GM18517 (cell line): ENCODE measurements around the gene ATG101.

ENCODE experiments used
- ATAC-seq: cut with Tn5 transposase; IDR thresholded peaks from one replicate; pipeline ENCODE4 v1.9.1; 2021; ENCODE audit warnings: mild to moderate bottlenecking, moderate library complexity; ENCODE audit not compliant: unreplicated experiment

The ATG101 gene, protein sequence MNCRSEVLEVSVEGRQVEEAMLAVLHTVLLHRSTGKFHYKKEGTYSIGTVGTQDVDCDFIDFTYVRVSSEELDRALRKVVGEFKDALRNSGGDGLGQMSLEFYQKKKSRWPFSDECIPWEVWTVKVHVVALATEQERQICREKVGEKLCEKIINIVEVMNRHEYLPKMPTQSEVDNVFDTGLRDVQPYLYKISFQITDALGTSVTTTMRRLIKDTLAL

DNA sequence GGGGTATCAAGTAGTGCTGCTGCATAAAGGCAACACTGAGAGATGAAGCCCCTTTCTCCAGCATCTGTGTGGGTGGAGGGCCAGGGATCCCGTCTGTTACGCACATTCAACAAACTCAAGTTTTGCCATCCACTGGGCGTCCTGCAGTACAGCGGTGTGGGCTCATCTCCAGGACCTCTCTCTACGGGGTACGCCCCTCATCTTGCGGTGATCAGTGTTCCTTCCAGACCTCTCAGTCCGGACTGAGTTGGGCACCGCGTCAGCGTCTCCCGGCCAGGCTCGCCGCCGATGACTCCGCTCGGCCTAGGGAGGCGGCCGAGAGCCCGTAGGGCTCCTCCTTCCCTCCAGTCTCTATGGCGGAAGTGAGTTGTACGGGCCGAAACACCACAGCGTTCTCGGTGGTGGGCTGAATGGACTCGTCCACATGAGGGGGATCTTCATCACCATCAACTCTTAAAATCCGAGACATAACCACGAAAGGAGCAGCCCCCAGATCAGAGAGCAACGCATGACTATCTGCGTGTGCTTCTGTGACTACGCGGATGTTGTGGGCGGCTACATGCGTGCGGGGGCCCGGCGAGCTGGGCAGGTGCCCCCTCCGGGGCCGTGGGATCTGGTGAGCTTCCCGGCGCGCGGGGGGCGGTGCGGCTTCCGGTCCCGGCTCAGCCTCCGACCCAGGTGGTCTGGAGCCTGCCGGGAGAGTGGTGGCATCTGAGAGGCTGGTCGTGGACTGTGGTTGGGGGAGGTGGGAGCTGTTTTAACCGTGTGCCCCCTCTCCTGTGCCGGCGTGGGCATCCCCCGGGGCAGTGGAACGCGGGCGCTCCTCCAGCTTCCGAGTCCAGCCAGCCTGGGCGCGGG lies at the start of gene ATG101:
ATG101 (plus strand) TSS at position 652 of the 858 bp plus-strand sequence. CDS start 3,673 bp downstream, outside the sequence.
- ATAC-seq, result peak; percentile 78

DNA sequence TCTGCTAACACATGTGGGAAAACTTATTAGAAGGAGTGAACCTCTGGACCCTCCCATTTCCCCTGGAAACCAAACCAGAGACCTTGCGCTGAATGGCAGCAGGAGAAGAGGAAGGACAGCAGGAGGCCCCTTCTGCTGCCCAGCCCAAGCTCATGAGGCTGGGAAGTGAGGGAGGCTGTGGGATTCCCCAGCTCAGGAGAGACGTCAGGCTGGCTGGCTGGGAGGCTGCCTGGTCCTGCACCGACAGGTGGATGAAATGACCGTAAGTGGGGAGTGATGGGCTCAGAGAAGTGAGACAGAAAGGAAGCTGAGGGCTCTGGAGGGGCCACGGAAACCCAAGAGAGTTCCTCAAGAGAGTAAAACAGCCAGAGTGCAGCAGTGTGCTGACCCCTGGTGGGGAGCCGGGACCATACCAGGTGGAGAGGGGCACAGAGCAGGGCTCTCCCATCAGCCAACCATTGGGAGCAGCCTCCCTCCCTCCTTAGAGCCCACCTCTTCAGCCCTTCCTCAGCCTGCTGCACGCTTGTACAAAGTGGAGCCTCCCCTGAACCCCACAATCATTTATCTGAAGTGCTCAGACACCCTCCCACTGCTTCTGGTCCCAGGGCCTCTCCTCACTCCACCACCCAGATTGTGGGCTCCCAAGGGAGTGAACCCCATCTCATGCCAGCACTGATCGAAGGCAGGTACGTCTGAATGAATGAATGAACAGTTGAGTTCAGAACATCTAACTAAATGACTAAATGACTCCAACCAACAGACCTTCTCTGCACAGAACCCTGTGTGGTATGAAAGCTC lies 49.0 kb upstream of the ATG101 start:
- ATAC-seq, result no peak

DNA sequence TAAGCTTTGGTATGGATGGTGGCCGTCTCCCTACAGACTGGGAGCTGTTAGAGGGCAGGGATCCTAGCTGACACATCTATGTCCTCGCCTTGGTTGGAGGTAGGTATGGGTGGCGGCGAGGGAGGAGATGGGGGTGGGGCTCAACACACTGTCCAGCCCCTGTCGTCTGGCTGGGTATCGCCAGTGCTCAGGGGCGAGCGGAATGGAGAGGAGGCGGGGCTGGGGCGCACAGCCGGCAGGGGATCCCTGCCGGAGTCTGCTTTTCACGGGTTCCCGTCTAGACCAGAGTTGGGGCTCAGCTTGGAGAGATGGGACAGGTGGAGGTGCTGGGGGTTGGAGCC lies 47.0 kb upstream of the ATG101 start:
- ATAC-seq, result no peak

DNA sequence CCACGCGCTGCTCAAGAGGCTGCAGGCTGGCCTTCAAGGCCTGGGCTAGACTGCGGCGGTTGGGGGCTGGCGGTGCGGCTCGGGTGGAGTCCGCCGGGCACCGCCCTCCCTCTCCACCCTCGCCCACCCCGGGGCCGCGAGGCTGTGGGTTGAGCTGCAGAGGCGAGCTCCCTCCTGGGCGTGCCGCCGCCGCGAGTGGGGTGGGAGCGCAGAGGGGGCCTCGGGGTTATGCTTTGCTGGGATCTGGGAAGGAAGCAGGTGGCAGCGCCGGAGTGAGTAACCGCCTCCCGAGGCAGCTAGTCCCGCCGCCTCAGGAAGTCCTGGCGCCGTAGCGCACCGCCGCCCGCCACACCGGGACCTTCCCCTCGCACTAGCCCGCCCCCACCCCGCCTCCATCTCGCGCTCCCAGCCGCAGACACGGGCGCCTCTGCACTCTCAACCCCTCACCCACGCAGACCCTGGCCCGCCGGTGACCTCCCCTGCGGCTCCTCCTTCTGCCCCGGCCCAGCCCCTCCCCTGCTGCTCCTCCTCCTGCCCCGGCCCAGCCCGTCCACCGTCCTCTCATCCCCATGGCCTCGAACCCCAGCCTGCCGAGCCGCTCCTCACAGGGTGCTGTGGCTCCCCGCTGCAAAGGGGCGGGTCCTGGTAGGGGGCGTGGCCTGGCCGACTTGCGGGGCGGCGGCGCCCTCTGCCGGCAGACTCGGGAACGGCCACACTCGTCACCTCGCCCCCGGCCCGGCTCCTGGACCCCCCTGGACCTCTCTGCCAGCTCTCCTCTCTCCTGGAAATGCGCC lies 46.4 kb upstream of the ATG101 start:
- ATAC-seq, result no peak

DNA sequence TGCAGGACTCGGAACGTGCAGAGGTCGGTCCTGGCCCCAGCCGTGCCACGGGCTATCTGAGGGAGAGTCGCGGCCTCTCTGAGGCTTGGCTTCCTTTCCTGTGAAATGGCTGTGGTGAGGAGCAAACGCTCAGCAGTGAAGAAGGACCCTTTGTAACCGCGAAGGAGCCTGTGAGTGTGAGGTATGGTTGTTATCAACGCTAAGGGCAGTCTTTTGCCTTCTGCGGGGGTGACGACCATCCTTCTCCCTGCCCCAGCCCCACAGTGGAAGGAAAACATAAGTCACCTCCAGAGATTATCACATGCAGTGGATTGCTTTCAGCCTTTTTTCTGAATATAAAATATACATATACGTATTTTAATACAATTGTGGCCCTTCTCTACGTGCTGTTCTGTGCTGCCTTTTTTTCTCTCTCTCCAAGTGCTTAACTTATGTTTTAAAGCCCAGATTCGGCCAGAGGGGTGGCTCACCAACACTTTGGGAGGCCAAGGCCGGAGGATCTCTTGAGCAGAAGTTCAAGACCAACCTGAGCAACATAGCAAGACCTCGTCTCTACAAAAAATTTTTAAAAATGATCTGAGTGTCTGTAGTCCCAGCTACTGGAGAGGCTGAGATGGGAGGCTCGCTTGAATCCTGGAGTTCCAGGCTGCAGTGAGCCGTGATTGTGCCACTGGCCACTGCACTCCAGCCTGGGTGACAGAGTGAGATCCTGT lies 45.6 kb upstream of the ATG101 start:
- no peak for ATAC-seq

DNA sequence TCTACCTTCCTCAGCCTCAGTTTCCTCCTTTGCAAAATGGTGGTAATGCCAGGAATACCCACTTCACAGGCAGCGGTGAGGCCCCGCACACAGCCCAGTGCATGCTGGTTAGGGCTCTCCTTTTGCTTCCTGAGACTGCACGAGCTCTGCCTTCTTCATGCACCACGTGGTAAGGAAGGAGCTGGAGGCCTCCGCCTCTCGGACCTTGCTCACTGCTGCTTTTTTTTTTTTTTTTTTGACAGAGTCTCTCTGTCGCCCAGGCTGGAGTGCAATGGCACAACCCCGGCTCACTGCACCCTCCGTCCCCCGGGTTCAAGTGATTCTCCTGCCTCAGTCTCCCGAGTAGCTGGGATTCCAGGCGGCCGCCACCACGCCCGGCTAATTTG lies 44.9 kb upstream of the ATG101 start:
- no peak for ATAC-seq

DNA sequence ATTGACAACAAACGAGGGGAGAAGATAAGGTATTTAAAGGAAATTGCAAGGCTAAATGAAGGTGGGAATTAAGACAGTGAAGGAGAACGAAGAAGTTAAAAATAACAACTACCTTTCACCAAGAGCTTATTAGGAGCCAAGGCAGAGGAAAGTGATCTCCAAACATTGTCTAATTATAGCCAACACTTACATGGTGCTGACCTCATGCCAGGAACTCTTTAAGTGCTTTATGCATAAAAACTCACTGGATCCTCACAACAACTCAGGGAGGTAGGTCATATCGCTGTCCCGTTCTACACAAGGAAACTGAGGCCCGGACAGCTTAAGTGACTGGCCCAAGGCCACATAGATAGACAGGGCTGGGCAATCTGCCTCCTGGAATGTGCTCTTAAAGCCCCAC lies 43.5 kb upstream of the ATG101 start:
- no peak for ATAC-seq

DNA sequence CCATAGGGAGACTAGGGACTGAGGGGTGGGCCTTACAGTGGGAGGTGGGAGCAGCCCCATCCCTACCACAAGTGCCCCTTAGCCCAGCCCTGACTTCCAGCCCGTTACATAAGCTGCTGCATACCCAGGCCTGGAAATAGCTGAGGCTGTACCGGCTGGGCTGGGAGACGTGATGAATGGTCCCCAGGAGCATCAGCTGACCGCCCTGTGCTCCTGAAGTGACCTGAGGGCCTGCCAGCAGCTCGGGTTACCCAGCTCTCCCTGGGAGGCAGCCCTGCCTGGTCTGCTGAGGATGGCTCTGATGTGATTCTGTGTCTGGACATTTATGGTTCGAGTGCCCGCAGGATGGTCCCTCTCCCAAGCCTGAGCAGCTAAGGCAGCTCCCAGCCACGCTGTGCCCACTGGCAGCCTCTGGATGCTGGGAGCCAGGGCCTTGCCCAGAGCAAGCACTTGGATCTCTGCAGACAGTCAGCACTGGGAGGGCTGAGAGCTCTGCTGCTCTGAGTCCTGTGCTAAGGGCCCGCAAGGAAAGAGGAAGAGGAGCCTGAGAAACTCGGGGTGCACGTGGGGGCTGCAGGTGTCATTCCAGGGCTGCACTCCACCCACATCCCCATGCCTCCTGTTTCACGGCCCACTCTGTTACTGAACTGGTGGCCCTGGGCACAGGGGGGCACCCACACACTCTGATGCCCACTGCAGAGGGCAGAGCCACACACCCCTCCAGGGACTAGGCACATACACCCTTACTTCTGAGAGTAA lies 42.5 kb upstream of the ATG101 start:
- no peak for ATAC-seq

DNA sequence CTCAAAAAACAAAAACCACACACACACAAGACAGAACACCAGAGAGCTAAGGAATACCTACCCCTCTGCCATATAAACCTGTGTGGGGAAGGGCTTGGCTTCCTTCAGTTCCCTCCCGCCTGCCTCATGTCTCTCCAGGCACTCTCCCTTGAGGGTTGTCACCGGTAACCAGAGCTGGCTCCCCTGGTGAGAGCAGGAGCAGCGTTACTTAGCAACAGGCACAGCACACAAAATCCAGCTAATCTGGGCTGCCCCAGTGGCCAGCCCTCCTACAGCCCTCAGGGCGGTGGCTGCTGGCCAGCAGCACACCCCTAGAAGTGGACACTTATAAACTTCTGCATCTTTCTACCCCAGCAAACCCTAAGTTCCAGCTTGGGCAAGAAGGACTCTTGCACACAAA lies 40.1 kb upstream of the ATG101 start:
- no peak for ATAC-seq

DNA sequence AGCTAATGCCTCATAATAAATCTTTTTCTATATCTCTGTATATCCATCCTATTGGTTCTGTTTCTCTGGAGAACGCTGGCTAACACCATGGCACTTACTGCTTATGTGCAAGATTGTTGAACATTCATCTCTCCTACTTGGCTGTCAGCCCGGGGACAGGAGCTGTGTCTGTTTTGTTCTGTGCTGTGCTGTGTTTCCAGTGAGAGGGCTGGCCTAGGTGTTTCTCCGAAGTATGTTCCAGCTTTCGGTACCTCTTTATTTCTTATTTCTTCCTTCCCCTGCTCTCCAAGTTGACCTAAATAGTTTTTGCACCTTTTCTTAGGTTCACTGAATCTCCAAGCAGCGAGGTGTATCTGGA lies 37.4 kb upstream of the ATG101 start:
- ATAC-seq, result no peak

DNA sequence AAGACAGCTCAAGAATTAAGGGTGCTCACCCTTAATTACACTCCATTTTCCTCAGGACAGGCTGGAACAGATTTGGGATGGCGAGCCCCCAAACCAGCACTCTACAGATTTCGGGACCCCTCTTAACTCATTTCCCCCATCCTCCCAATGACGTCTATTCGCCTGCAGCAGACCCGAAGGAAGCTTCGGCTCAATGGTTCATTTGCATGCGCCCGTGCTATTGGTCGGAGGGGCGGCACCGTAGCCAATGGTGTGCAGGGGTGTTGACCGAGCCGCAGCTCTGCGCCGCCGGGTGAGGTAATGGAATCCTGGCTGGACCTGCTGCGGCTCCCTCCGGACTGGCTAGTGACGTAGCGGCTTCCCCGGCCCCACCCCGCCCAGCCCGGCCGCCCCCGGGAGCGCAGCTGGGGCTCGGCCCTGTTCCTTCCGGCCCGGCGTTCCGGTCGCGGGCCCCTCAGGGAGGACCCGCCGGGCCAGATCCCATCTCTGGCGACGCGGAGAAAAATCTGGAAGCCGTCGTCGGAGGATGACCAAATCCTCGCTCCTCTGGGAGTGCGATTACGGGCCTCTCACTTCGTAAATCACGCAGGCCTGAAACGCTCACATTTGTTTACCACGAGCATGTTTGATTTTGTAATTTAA lies 36.9 kb upstream of the ATG101 start:
- ATAC-seq, result peak; percentile 91

DNA sequence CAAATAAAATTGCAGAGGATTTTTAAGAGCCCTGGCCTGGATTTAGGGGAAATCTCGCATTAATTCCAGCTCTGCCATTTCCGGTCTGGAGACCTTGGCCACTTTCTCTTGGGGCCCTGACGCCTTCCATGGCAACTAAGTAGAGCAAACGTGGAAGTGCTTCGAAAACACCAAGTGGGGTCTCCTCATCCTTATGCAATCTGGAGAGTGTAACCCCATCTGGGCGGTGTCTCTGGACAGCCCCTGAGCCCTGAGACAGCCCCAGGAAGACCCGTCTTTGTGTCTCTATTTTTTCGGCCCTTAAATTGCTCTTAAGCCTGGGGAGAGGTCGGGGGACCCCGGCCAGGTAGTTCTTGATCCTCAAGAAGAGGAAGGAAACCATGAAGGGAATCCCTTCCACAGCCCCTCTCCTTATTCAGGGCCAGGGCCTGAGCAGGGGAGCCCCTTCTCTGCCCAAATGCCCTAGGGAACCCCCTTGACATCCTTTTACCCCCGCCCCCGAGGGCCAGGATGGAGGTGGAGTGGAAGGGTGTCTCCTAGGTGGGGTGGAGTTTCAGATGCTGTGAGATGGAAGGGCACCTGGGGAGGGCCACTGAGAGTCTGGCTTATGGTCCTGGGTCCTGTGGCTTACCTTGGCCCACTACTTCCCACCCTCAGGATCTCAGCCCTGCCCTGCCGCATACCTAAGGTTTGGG lies 36.2 kb upstream of the ATG101 start:
- no peak for ATAC-seq

DNA sequence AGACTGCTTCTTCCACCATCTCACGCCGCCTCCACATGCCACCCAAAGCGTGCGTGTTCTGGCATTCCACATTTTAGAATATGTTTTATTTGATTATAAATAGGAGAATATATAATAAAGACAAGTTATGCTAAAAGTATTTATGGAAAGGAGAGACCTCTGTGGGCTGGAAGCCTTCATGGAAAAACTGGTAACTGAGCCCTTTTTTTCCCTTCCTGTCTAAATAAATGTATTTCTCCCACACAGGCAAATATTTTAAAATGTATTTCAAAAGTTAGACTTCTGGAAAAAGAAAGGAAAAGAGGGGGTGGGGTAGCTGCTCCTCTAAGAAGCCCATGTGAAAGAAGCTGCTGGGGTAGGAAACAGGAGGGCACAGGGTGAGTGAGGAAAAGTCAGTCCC lies 34.6 kb upstream of the ATG101 start:
- no peak for ATAC-seq

DNA sequence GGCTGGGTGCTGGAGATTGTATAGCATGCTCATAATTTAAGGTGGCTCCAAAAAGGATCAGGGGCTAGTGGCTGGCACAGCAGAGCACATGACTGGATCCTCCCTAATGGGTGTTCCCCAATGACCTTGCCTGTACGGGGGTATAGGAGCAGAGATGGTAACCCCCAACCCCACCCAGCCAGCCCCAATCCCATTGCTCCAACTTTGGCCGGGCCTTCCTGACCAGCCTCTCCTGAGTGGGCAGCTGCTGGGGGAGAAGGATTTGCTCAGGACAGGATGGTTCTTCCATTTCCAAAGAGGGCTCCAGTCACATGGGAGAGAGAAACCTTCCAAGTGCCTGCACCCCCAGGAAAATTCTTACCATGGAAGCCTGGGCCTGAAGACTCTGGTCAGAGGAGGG lies 33.9 kb upstream of the ATG101 start:
- ATAC-seq, result no peak

DNA sequence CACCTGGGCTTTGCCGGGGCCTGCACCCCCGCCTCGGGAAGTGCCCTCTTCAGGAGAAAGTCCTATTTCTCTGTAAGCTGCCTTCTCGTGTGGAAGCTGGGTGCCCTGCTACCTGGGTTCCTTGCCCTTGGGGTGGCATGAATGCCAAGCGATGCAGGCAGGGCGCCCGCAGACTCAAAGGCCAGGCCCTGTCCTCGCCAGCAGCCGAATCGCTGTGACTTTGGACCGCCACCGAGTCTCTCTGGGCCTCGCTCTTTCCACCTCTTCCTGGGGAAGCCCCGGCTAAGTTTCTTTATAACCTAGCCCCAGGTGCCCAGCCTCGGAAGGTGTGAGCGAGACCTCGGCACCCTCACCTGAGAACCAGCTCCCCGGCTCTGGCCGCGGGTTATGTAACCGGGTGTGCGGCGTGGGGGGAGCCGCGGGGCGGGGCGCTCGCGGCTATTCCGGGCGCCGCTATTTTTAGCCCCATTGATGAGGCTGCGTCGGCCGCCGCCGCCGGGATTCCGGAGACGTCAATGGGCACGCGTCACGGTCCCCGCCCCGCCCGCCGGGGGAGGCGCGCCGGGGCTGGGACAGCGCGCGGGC lies 33.1 kb upstream of the ATG101 start:
- no peak for ATAC-seq

DNA sequence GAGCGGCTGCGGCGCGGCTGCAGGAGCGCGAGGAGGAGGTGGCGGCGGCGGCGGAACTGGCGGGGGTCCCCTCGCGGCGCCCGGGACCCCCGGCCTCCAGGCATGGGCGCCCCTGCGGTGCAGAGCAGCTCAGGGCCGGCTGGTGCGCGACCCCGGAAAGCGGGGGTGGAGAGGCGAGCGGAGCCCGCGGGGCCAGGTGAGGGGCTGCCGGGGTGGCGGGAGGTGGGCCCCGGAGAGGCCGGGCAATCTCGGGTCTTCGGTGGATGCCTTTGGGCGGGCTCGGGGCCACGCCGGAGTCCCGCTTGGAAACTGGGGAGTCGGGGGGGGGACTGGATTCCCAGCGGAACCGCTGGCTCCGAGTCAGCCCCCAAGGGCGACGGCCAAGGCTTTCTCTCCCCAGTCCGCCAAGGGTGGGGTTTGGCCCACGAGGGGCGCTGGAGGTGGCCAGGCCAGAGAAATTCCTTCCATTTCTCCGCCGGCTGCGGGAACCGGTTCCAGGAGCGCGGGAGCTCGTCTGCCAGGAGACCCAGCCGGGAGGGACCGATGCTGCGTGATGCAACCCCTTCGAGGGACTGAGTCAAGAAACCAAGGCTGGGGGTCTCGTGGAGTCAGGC lies 32.4 kb upstream of the ATG101 start:
- ATAC-seq, result no peak

DNA sequence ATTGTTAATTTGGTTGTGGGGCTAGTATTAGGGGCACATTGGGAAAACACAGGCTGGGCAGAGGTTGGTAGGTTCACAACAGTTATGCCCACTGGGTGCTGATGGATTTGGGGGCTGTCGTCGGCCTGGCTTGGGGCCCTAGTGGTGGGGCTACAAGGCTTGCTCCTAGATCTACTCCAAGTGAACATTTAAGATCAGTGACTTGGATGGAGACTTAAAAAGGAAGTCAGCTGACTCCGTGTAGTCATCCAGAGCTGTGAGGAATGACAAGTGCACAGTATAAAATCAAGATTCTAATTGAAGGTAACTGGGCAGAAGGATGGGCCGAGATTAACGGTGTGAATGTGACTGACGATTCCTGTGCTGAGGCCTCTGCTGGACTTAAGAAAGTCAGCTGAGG lies 31.3 kb upstream of the ATG101 start:
- no peak for ATAC-seq

DNA sequence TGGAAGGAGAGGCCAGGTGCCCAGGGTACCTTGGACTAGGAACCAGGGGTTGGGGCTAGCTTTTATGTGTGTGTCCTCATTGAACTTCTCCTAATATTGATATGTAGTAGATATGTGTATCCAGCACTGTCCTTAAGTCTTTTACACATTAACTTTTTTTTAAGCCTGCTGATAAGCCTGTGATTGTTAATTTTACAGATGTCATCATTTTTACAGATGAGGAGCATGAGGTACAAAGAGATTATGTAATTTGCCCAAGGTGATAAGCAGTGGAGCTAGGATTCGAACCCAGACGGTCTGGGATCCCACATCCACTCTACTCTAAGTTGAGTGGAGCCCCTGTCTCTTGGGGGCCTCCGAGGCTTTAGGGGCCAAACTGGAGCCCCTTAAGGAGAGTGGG lies 28.7 kb upstream of the ATG101 start:
- ATAC-seq, result no peak
